IMR-90 (cell line): Measurements from ENCODE around the gene EDIL3. TPM values are rescaled to one million over a fixed set of nuclear protein-coding genes. Genes with fewer than 3 reads are reported as not detected.

ENCODE experiments used
- ATAC-seq: fragments of 200-7000 bp; cut with Tn5 transposase; 2 replicates; pipeline ENCODE4 v1.9.1; 2020; ENCODE audit warnings: low read depth, mild to moderate bottlenecking, moderate library complexity
- BruUV-seq: library from RNA; stranded (reverse); fragments of 400-500 nt; replicated peaks from 2 replicates; lab custom pipeline; 2021; lab: Mats Ljungman, UMichigan
- CTCF ChIA-PET: fragments of 300-600 bp; formaldehyde crosslinking; extraction: SDS; loops from one replicate; lab custom pipeline; 2021; ENCODE audit warnings: antibody characterized with exemption; lab: Yijun Ruan, JAX
- POLR2A ChIA-PET: fragments of 300-600 bp; sonication (Branson Sonifier 250); formaldehyde crosslinking; loops from one replicate; lab custom pipeline; 2022; ENCODE audit warnings: antibody characterized with exemption; ENCODE audit not compliant: unreplicated experiment; lab: Charles Lee
- DNase-seq: peaks from one replicate; pipeline ENCODE4 v3.0.0; 2013
- H2AFZ ChIP-seq: replicated peaks from 2 replicates; pipeline ENCODE3; 2013; ENCODE audit warnings: low read length, mild to moderate bottlenecking; ENCODE audit not compliant: poor library complexity
- H2AK5ac ChIP-seq: 2 replicates; pipeline ENCODE4 v1.6.1; 2013; ENCODE audit warnings: low read depth, low read length, inconsistent platforms
- H2AK9ac ChIP-seq: replicated peaks from 2 replicates; pipeline ENCODE3; 2013; ENCODE audit warnings: mild to moderate bottlenecking, low read depth, low read length, moderate library complexity; ENCODE audit not compliant: poor library complexity
- H2BK120ac ChIP-seq: 2 replicates; pipeline ENCODE4 v1.6.1; 2013; ENCODE audit warnings: low read depth, low read length, inconsistent platforms
- H2BK15ac ChIP-seq: 3 replicates; pipeline ENCODE4 v1.6.1; 2013; ENCODE audit warnings: low read depth, low read length, inconsistent platforms
- H2BK20ac ChIP-seq: 2 replicates; pipeline ENCODE4 v1.6.1; 2013; ENCODE audit warnings: low read depth, mild to moderate bottlenecking, inconsistent platforms, low read length, moderate library complexity
- H2BK5ac ChIP-seq: 2 replicates; pipeline ENCODE4 v1.6.1; 2013; ENCODE audit warnings: mild to moderate bottlenecking, low read depth, low read length, inconsistent platforms; ENCODE audit not compliant: poor library complexity, severe bottlenecking
- H3K14ac ChIP-seq: replicated peaks from 2 replicates; pipeline ENCODE4 v1.6.1; 2013; ENCODE audit warnings: low read depth, low read length, inconsistent platforms
- H3K18ac ChIP-seq: 2 replicates; pipeline ENCODE4 v1.6.1; 2013; ENCODE audit warnings: low read depth, low read length, control low read depth
- H3K23ac ChIP-seq: 2 replicates; pipeline ENCODE4 v1.6.1; 2013; ENCODE audit warnings: low read depth, low read length, inconsistent platforms
- H3K27ac ChIP-seq: 2 replicates; pipeline ENCODE4 v1.5.1; 2013; ENCODE audit warnings: mild to moderate bottlenecking, control low read depth, low read length; ENCODE audit not compliant: insufficient read depth
- H3K27me3 ChIP-seq: 2 replicates; pipeline ENCODE4 v1.6.1; 2013; ENCODE audit warnings: low read length; ENCODE audit not compliant: control insufficient read depth, insufficient read depth
- H3K36me3 ChIP-seq: 2 replicates; pipeline ENCODE4 v1.6.1; 2013; ENCODE audit warnings: low read length, mixed read lengths; ENCODE audit not compliant: control insufficient read depth, insufficient read depth
- H3K4ac ChIP-seq: 2 replicates; pipeline ENCODE4 v1.6.1; 2013; ENCODE audit warnings: low read depth, low read length, inconsistent platforms
- H3K4me1 ChIP-seq: 2 replicates; pipeline ENCODE4 v1.6.1; 2013; ENCODE audit warnings: low read length, mixed read lengths; ENCODE audit not compliant: control insufficient read depth, insufficient read depth
- H3K4me2 ChIP-seq: 2 replicates; pipeline ENCODE4 v1.6.1; 2013; ENCODE audit warnings: low read depth, mild to moderate bottlenecking, control low read depth, low read length, moderate library complexity
- H3K4me3 ChIP-seq: 2 replicates; pipeline ENCODE4 v1.5.1; 2013; ENCODE audit warnings: low read depth, mild to moderate bottlenecking, control low read depth, low read length, moderate library complexity; ENCODE audit not compliant: insufficient read depth
- H3K56ac ChIP-seq: 2 replicates; pipeline ENCODE4 v1.6.1; 2013; ENCODE audit warnings: low read length, inconsistent platforms; ENCODE audit not compliant: insufficient read depth; ENCODE audit errors: extremely low read depth
- H3K79me1 ChIP-seq, 2 experiments: 2 replicates each; pipeline ENCODE4 v1.6.1; 2013; ENCODE audit warnings: low read length in 2 of 2, inconsistent platforms in 1 of 2, low read depth in 1 of 2
- H3K9ac ChIP-seq: 2 replicates; pipeline ENCODE4 v1.6.1; 2013; ENCODE audit warnings: low read depth, low read length, control low read depth
- H3K9me1 ChIP-seq: 2 replicates; pipeline ENCODE4 v1.6.1; 2013; ENCODE audit warnings: low read length, inconsistent platforms; ENCODE audit not compliant: insufficient read depth
- H3K9me3 ChIP-seq: 2 replicates; pipeline ENCODE4 v1.6.1; 2013; ENCODE audit warnings: low read length; ENCODE audit not compliant: control insufficient read depth, insufficient read depth
- H4K20me1 ChIP-seq: 2 replicates; pipeline ENCODE4 v1.6.1; 2013; ENCODE audit warnings: low read length, inconsistent platforms; ENCODE audit not compliant: insufficient read depth
- H4K5ac ChIP-seq: 2 replicates; pipeline ENCODE4 v1.6.1; 2013; ENCODE audit warnings: mild to moderate bottlenecking, low read depth, low read length, control low read depth
- H4K8ac ChIP-seq, 2 experiments: 2 replicates each; pipeline ENCODE4 v1.6.1; 2013; ENCODE audit warnings: low read depth in 2 of 2, low read length in 2 of 2, control low read depth in 1 of 2, inconsistent platforms in 1 of 2
- H4K91ac ChIP-seq: 2 replicates; pipeline ENCODE4 v1.6.1; 2013; ENCODE audit warnings: low read depth, low read length, inconsistent platforms; ENCODE audit not compliant: insufficient read depth
- BHLHE40 ChIP-seq: fragments of 150-350 bp; IDR thresholded peaks from 2 replicates; pipeline ENCODE4 v1.6.1; 2016; ENCODE audit warnings: mild to moderate bottlenecking, low read depth, low read length
- CHD1 ChIP-seq: IDR thresholded peaks from 2 replicates; pipeline ENCODE4 v1.6.1; 2012; ENCODE audit warnings: low read depth, low read length, improper control_type of control experiment
- ELK1 ChIP-seq: fragments of 150-350 bp; IDR thresholded peaks from 2 replicates; pipeline ENCODE4 v1.6.1; 2016; ENCODE audit warnings: low read depth, mild to moderate bottlenecking, low read length, moderate library complexity, borderline replicate concordance
- FOS ChIP-seq: fragments of 150-350 bp; IDR thresholded peaks from 2 replicates; pipeline ENCODE4 v1.6.1; 2016; ENCODE audit warnings: low read depth, low read length
- MAFK ChIP-seq: IDR thresholded peaks from 2 replicates; pipeline ENCODE4 v1.6.1; 2012; ENCODE audit warnings: low read depth, low read length, improper control_type of control experiment
- MAZ ChIP-seq: IDR thresholded peaks from 2 replicates; pipeline ENCODE4 v1.6.1; 2012; ENCODE audit warnings: low read depth, mild to moderate bottlenecking, low read length, improper control_type of control experiment, moderate library complexity, borderline replicate concordance
- MXI1 ChIP-seq: IDR thresholded peaks from 2 replicates; pipeline ENCODE4 v1.6.1; 2012; ENCODE audit warnings: low read depth, mild to moderate bottlenecking, low read length, moderate library complexity, borderline replicate concordance
- NFE2L2 ChIP-seq: fragments of 150-350 bp; IDR thresholded peaks from 2 replicates; pipeline ENCODE4 v1.6.1; 2016; ENCODE audit warnings: low read depth, mild to moderate bottlenecking, low read length
- RAD21 ChIP-seq: IDR thresholded peaks from 2 replicates; pipeline ENCODE4 v1.6.1; 2012; ENCODE audit warnings: low read length, improper control_type of control experiment
- RCOR1 ChIP-seq: IDR thresholded peaks from 2 replicates; pipeline ENCODE4 v1.6.1; 2012; ENCODE audit warnings: mild to moderate bottlenecking, low read length, improper control_type of control experiment; ENCODE audit not compliant: insufficient replicate concordance
- SMC3 ChIP-seq: fragments of 150-350 bp; IDR thresholded peaks from 2 replicates; pipeline ENCODE4 v1.6.1; 2016; ENCODE audit warnings: low read depth, mild to moderate bottlenecking, antibody characterized with exemption, low read length, moderate library complexity
- USF2 ChIP-seq: fragments of 150-350 bp; IDR thresholded peaks from 2 replicates; pipeline ENCODE4 v1.6.1; 2017; ENCODE audit warnings: mild to moderate bottlenecking, antibody characterized with exemption, low read length, low read depth
- WGBS, 2 experiments: methylation state at CpG; one replicate each; pipeline versions ENCODE4 v1.1.5 to v1.1.7; 2013; ENCODE audit warnings: missing lambda C conversion rate in 2 of 2; ENCODE audit not compliant: insufficient read length in 1 of 2; ENCODE audit errors: extremely low coverage in 2 of 2; 5-methylcytosine and 5-hydroxymethylcytosine counted together
- dilution Hi-C: fragments of 300-500 bp; cut with HindIII; formaldehyde crosslinking; loops from one replicate; pipeline ENCODE4 v1.14.3; 2018; ENCODE audit warnings: low sequenced_read_pairs; ENCODE audit not compliant: unreplicated experiment
- in situ Hi-C: fragments of 300-500 bp; cut with MboI; formaldehyde crosslinking; loops from 3 replicates; pipeline ENCODE4 v1.14.3; 2019; ENCODE audit warnings: low sequenced_read_pairs, inconsistent platforms, mixed read lengths
- intact Hi-C: fragments of 100-400 bp; cut with micrococcal nuclease; formaldehyde crosslinking; loops from 2 replicates; pipeline ENCODE4 v1.10.0; 2022
- polyA plus RNA-seq, 3 experiments: library from polyadenylated mRNA; depleted of rRNA; stranded (reverse); fragments of >200 nt; gene quantifications; 2 replicates each; pipeline ENCODE4 v1.2.3, GENCODE V29; 2012; ENCODE audit warnings: low replicate concordance in 1 of 3
- total RNA-seq: library from RNA; depleted of rRNA; stranded (reverse); fragments of >200 nt; gene quantifications from 2 replicates; pipeline ENCODE4 v1.2.3, GENCODE V29; 2012
- TF ChIP-seq, protein P1 (sequence below): conservative IDR thresholded peaks from 2 replicates; pipeline ENCODE4 v1.5.1; 2012; ENCODE audit warnings: mild to moderate bottlenecking, low read depth, low read length, improper control_type of control experiment

The EDIL3 gene
- total and polyA plus RNA-seq, 2 of the 4 experiments (the other 2 are of a cell fraction) = 55.5 to 82.8 TPM

- dilution Hi-C loops = no loop called here
- Histone ChIP-seq H3K4me3 (no peak overlapping the region), H3K14ac (0 out of 2 replicates have a peak overlapping the region, but pooled peaks have one; percentile 8), H4K8ac (0 out of 4 replicates have a peak overlapping the region, but pooled peaks of 1 of the 2 experiments have one; percentile 58), H2AFZ (no peak overlapping the region), H3K4ac (no peak overlapping the region), H3K56ac (no peak overlapping the region), H3K79me1 (peaks cover 15 to 23% of the 10 kb centered on the region in 2 experiments; a peak in 3 of 4 replicates), H2BK15ac (no peak overlapping the region), H3K18ac (no peak overlapping the region), H2AK5ac (peak overlapping the region; percentile 62; the same call in 1 of the 2 replicates), H2BK120ac (peak overlapping the region; percentile 65), H3K9me3 (no peaks in the 10 kb centered on the region), H4K91ac (peak overlapping the region; percentile 8; the same call in 1 of the 2 replicates), H3K36me3 (no peaks in the 10 kb centered on the region), H2BK20ac (no peak overlapping the region), H2BK5ac (no peak overlapping the region), H3K9ac (no peak overlapping the region), H3K9me1 (no peaks in the 10 kb centered on the region; the same call in 1 of the 2 replicates), H4K5ac (no peak overlapping the region), H4K20me1 (no peaks in the 10 kb centered on the region), H3K27me3 (no peaks in the 10 kb centered on the region), H3K27ac (no peak overlapping the region), H3K4me2 (no peak overlapping the region), H3K4me1 (peaks cover 3% of the 10 kb centered on the region; the same call in 1 of the 2 replicates), H2AK9ac (no peak overlapping the region), H3K23ac (no peak overlapping the region)
- no peak for ATAC-seq
- no peak for TF ChIP-seq MAZ
- TF ChIP-seq USF2 = no peak
- TF ChIP-seq RAD21 = no peak
- no peak for TF ChIP-seq RCOR1
- TF ChIP-seq, protein P1, sequence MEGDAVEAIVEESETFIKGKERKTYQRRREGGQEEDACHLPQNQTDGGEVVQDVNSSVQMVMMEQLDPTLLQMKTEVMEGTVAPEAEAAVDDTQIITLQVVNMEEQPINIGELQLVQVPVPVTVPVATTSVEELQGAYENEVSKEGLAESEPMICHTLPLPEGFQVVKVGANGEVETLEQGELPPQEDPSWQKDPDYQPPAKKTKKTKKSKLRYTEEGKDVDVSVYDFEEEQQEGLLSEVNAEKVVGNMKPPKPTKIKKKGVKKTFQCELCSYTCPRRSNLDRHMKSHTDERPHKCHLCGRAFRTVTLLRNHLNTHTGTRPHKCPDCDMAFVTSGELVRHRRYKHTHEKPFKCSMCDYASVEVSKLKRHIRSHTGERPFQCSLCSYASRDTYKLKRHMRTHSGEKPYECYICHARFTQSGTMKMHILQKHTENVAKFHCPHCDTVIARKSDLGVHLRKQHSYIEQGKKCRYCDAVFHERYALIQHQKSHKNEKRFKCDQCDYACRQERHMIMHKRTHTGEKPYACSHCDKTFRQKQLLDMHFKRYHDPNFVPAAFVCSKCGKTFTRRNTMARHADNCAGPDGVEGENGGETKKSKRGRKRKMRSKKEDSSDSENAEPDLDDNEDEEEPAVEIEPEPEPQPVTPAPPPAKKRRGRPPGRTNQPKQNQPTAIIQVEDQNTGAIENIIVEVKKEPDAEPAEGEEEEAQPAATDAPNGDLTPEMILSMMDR = no peak
- TF ChIP-seq FOS = no peak
- TF ChIP-seq NFE2L2 = no peak
- TF ChIP-seq ELK1 = no peak
- TF ChIP-seq MXI1 = no peak
- no peak for TF ChIP-seq SMC3
- TF ChIP-seq CHD1 = no peak
- TF ChIP-seq MAFK = no peak
- no peak for TF ChIP-seq BHLHE40
- ChIA-PET POLR2A (no interaction called here), CTCF (interaction anchor here (0.6 to 1.5 kb wide), 3 partner anchors 29 to 363 kb away, joined by 4 to 5 read pairs (median 4); no protein-coding TSS in a partner anchor)
- intact Hi-C loops = no loop called here
- in situ Hi-C loops = no loop called here
- DNase-seq = no peak
- WGBS, 2 experiments = 100% methylated on average over 1 of the region's 4 CpGs; no CpG with 5 or more reads in 1 of the 2 experiments
- no TSS peak for BruUV-seq
Observed at GRCh38 chr5:84290161-84290560, 94.5 kb downstream of the EDIL3 start.
